ENCODE results near the gene NISCH.

Gene NISCH

GRCh38 chr3:52438579-52439425 lies 16.6 kb upstream of the NISCH start:
- DNase-seq (ENCODE audit: low spot score), result no peak
- TF ChIP-seq CTCF (IDR thresholded peaks at IDR 0.05; ENCODE audit: extremely low read depth, insufficient read depth, missing control alignments), result no peak
- in situ Hi-C loops (cut with MboI; ENCODE audit: low pct_unique_long_range_greater_than_20kb, low sequenced_read_pairs, unreplicated experiment), result no loop called here

- in situ Hi-C loops (cut with MboI; ENCODE audit: low pct_unique_long_range_greater_than_20kb, low sequenced_read_pairs, unreplicated experiment), result no loop called here
- no peak for TF ChIP-seq CTCF (IDR thresholded peaks at IDR 0.05; ENCODE audit: extremely low read depth, insufficient read depth, missing control alignments)
- no peak for DNase-seq (ENCODE audit: low spot score)
Observed at GRCh38 chr3:52439426-52440248, 15.8 kb upstream of the NISCH start.

GRCh38 chr3:52440249-52440551 lies 15.2 kb upstream of the NISCH start:
- TF ChIP-seq CTCF (IDR thresholded peaks at IDR 0.05; ENCODE audit: extremely low read depth, insufficient read depth, missing control alignments), result no peak
- in situ Hi-C loops (cut with MboI; ENCODE audit: low pct_unique_long_range_greater_than_20kb, low sequenced_read_pairs, unreplicated experiment), result no loop called here
- DNase-seq (ENCODE audit: low spot score), result no peak

- TF ChIP-seq CTCF (IDR thresholded peaks at IDR 0.05; ENCODE audit: extremely low read depth, insufficient read depth, missing control alignments), result no peak
- in situ Hi-C loops (cut with MboI; ENCODE audit: low pct_unique_long_range_greater_than_20kb, low sequenced_read_pairs, unreplicated experiment), result no loop called here
- no peak for DNase-seq (ENCODE audit: low spot score)
Observed at GRCh38 chr3:52440671-52441070, 14.7 kb upstream of the NISCH start.

GRCh38 chr3:52441091-52441771 lies 14.2 kb upstream of the NISCH start:
- DNase-seq (ENCODE audit: low spot score), result no peak
- TF ChIP-seq CTCF (IDR thresholded peaks at IDR 0.05; ENCODE audit: extremely low read depth, insufficient read depth, missing control alignments), result no peak
- in situ Hi-C loops (cut with MboI; ENCODE audit: low pct_unique_long_range_greater_than_20kb, low sequenced_read_pairs, unreplicated experiment), result no loop called here

- no peak for DNase-seq (ENCODE audit: low spot score)
- in situ Hi-C loops (cut with MboI; ENCODE audit: low pct_unique_long_range_greater_than_20kb, low sequenced_read_pairs, unreplicated experiment), result no loop called here
- no peak for TF ChIP-seq CTCF (IDR thresholded peaks at IDR 0.05; ENCODE audit: extremely low read depth, insufficient read depth, missing control alignments)
Observed at GRCh38 chr3:52441772-52442332, 13.6 kb upstream of the NISCH start.

All from GM13977 (cell line).